H1 (cell line): ENCODE measurements around the gene COL8A2. TPM values are rescaled to one million over a fixed set of nuclear protein-coding genes. Genes with fewer than 3 reads are reported as not detected.

ENCODE experiments used
- CTCF ChIA-PET: fragments of 300-600 bp; sonication (Branson Sonifier 250); formaldehyde crosslinking; loops from one replicate; lab custom pipeline; 2021; ENCODE audit not compliant: partially characterized antibody; lab: Charles Lee
- POLR2A ChIA-PET: fragments of 300-600 bp; sonication (Branson Sonifier 250); formaldehyde crosslinking; loops from one replicate; lab custom pipeline; 2021; ENCODE audit warnings: inconsistent platforms; ENCODE audit not compliant: partially characterized antibody; lab: Charles Lee
- DNase-seq, 2 experiments: peaks; one replicate each; pipeline versions ENCODE4 v3.0.0 to v3.0.0-alpha.2; 2010 to 2022; ENCODE audit warnings: low spot score in 2 of 2, low read depth in 1 of 2, mixed read lengths in 1 of 2
- FAIRE-seq: peaks from 2 replicates; lab custom pipeline; 2011; peaks lifted over from hg19 to GRCh38; lab: Jason Lieb, UNC
- H2AFZ ChIP-seq: 2 replicates; pipeline ENCODE4 v1.8.1; 2012; ENCODE audit warnings: low read length, inconsistent platforms
- H2AK5ac ChIP-seq: 2 replicates; pipeline ENCODE4 v1.6.1; 2013; ENCODE audit warnings: low read depth, low read length
- H2BK120ac ChIP-seq: replicated peaks from 2 replicates; pipeline ENCODE3; 2013; ENCODE audit warnings: low read depth, low read length, inconsistent platforms
- H2BK12ac ChIP-seq: 2 replicates; pipeline ENCODE4 v1.6.1; 2013; ENCODE audit warnings: low read depth, low read length
- H2BK15ac ChIP-seq: 2 replicates; pipeline ENCODE4 v1.6.1; 2013; ENCODE audit warnings: low read length
- H2BK20ac ChIP-seq: 2 replicates; pipeline ENCODE4 v1.6.1; 2013; ENCODE audit warnings: low read length
- H2BK5ac ChIP-seq: 2 replicates; pipeline ENCODE4 v1.6.1; 2013; ENCODE audit warnings: low read depth, low read length
- H3K14ac ChIP-seq: 2 replicates; pipeline ENCODE4 v1.6.1; 2013; ENCODE audit warnings: inconsistent platforms; ENCODE audit not compliant: insufficient read length
- H3K18ac ChIP-seq: 2 replicates; pipeline ENCODE4 v1.6.1; 2013; ENCODE audit warnings: low read length; ENCODE audit errors: extremely low read depth
- H3K23ac ChIP-seq: 2 replicates; pipeline ENCODE4 v1.6.1; 2013; ENCODE audit warnings: inconsistent platforms; ENCODE audit not compliant: insufficient read length
- H3K23me2 ChIP-seq: 2 replicates; pipeline ENCODE4 v1.6.1; 2013; ENCODE audit warnings: low read depth, low read length
- H3K27ac ChIP-seq: 2 replicates; pipeline ENCODE4 v1.6.1; 2011; ENCODE audit warnings: low read depth, low read length, inconsistent platforms
- H3K27me3 ChIP-seq, 4 experiments: replicated peaks in 1 of 4; 1 replicate in 1 of 4; 2 replicates in 3 of 4; pipeline versions ENCODE4 v1.6.1 to v1.8.1; 2011 to 2013; ENCODE audit warnings: low read length in 3 of 4, mild to moderate bottlenecking in 3 of 4, inconsistent platforms in 2 of 4, mixed read lengths in 2 of 4, moderate library complexity in 1 of 4; ENCODE audit not compliant: control insufficient read depth in 3 of 4, insufficient read depth in 3 of 4; ENCODE audit errors: extremely low read depth in 1 of 4
- H3K36me3 ChIP-seq, 4 experiments: 2 replicates each; pipeline versions ENCODE4 v1.6.1 to v1.8.1; 2011 to 2013; ENCODE audit warnings: mild to moderate bottlenecking in 4 of 4, low read length in 3 of 4, moderate library complexity in 2 of 4, control low read depth in 1 of 4, inconsistent platforms in 1 of 4; ENCODE audit not compliant: insufficient read depth in 4 of 4, control insufficient read depth in 2 of 4
- H3K4ac ChIP-seq: replicated peaks from 2 replicates; pipeline ENCODE3; 2013; ENCODE audit warnings: low read length, low read depth, mixed read lengths, inconsistent platforms; ENCODE audit not compliant: insufficient read length
- H3K4me1 ChIP-seq, 4 experiments: replicated peaks in 1 of 4; 1 replicate in 1 of 4; 2 replicates in 3 of 4; pipeline versions ENCODE4 v1.6.1 to v1.8.1; 2011 to 2013; ENCODE audit warnings: low read length in 3 of 4, inconsistent platforms in 2 of 4, mixed read lengths in 1 of 4; ENCODE audit not compliant: insufficient read depth in 4 of 4, control insufficient read depth in 3 of 4
- H3K4me2 ChIP-seq, 2 experiments: 2 replicates each; pipeline versions ENCODE4 v1.6.1 to v1.8.1; 2011 to 2013; ENCODE audit warnings: low read depth in 2 of 2, low read length in 2 of 2, control low read depth in 1 of 2, inconsistent platforms in 1 of 2, mild to moderate bottlenecking in 1 of 2; ENCODE audit not compliant: insufficient read depth in 1 of 2
- H3K4me3 ChIP-seq, 4 experiments: fragments of 200-600, 300-600 bp in 1 of 4; sonication (generic), shearing (Covaris generic), sonication (Bioruptor Twin) in 1 of 4; 2 replicates each; pipeline versions ENCODE4 v1.5.1 to v1.8.1; 2011 to 2016; ENCODE audit warnings: low read length in 4 of 4, low read depth in 3 of 4, control low read depth in 2 of 4, inconsistent platforms in 2 of 4, mild to moderate bottlenecking in 2 of 4, mixed read lengths in 1 of 4, moderate library complexity in 1 of 4; ENCODE audit not compliant: insufficient read depth in 2 of 4; ENCODE audit errors: extremely low read depth in 1 of 4
- H3K56ac ChIP-seq: replicated peaks from 2 replicates; pipeline ENCODE3; 2013; ENCODE audit warnings: low read depth, mild to moderate bottlenecking, mixed read lengths, low read length, inconsistent platforms; ENCODE audit not compliant: insufficient read length
- H3K79me1 ChIP-seq: 2 replicates; pipeline ENCODE4 v1.6.1; 2013; ENCODE audit warnings: low read depth, low read length, control low read depth
- H3K79me2 ChIP-seq, 2 experiments: 2 replicates each; pipeline versions ENCODE4 v1.6.1 to v1.8.1; 2012 to 2013; ENCODE audit warnings: low read length in 2 of 2, mild to moderate bottlenecking in 2 of 2, inconsistent platforms in 1 of 2; ENCODE audit not compliant: insufficient read depth in 2 of 2, control insufficient read depth in 1 of 2
- H3K9ac ChIP-seq, 4 experiments: replicated peaks in 1 of 4; 1 replicate in 1 of 4; 2 replicates in 3 of 4; pipeline versions ENCODE4 v1.6.1 to v1.8.1; 2011 to 2013; ENCODE audit warnings: low read depth in 3 of 4, low read length in 3 of 4, control low read depth in 2 of 4, mild to moderate bottlenecking in 2 of 4, moderate library complexity in 2 of 4, inconsistent platforms in 1 of 4; ENCODE audit errors: extremely low read depth in 1 of 4
- H3K9me3 ChIP-seq, 2 experiments: 2 replicates each; pipeline versions ENCODE4 v1.6.1 to v1.8.1; 2012 to 2013; ENCODE audit warnings: mild to moderate bottlenecking in 2 of 2, moderate library complexity in 2 of 2, control low read depth in 1 of 2, inconsistent platforms in 1 of 2, low read depth in 1 of 2, low read length in 1 of 2, mixed read lengths in 1 of 2; ENCODE audit not compliant: insufficient read depth in 2 of 2
- H4K20me1 ChIP-seq, 2 experiments: replicated peaks in 1 of 2; 2 replicates each; pipeline versions ENCODE3 to v1.8.1; 2011 to 2013; ENCODE audit warnings: inconsistent platforms in 2 of 2, low read length in 2 of 2, mild to moderate bottlenecking in 1 of 2; ENCODE audit not compliant: insufficient read depth in 2 of 2, control insufficient read depth in 1 of 2
- H4K5ac ChIP-seq: 2 replicates; pipeline ENCODE4 v1.6.1; 2013; ENCODE audit warnings: low read length, low read depth, mixed read lengths, inconsistent platforms; ENCODE audit not compliant: insufficient read length
- H4K8ac ChIP-seq: 2 replicates; pipeline ENCODE4 v1.8.0; 2013; ENCODE audit warnings: mild to moderate bottlenecking, moderate library complexity, low read length, inconsistent platforms; ENCODE audit not compliant: insufficient read depth; ENCODE audit errors: extremely low read depth
- H4K91ac ChIP-seq: replicated peaks from 2 replicates; pipeline ENCODE3; 2013; ENCODE audit warnings: low read length, mixed read lengths, inconsistent platforms; ENCODE audit not compliant: insufficient read length
- KDM1A ChIP-seq: fragments of 200-600, 300-600 bp; sonication (generic); IDR thresholded peaks from 2 replicates; pipeline ENCODE4 v1.7.1; 2016; ENCODE audit warnings: mild to moderate bottlenecking, low read length, borderline replicate concordance
- YY1 ChIP-seq: IDR thresholded peaks from 2 replicates; pipeline ENCODE4 v1.6.1; 2011; ENCODE audit warnings: low read depth, mild to moderate bottlenecking, low read length
- WGBS, 2 experiments: shearing (Covaris generic) in 1 of 2; methylation state at CpG; one replicate each; pipeline versions ENCODE4 v1.1.6 to v1.1.7; 2013 to 2015; ENCODE audit warnings: low lambda C conversion rate in 2 of 2, mixed read lengths in 2 of 2, inconsistent platforms in 1 of 2, low coverage in 1 of 2, missing lambda C conversion rate in 1 of 2; ENCODE audit not compliant: insufficient replicate concordance in 2 of 2, insufficient coverage in 1 of 2, insufficient read length in 1 of 2; ENCODE audit errors: extremely low coverage in 1 of 2, missing lambda C conversion rate in 1 of 2; 5-methylcytosine and 5-hydroxymethylcytosine counted together
- polyA plus RNA-seq, 7 experiments: library from polyadenylated mRNA; depleted of rRNA in 3 of 7; stranded (reverse) in 5 of 7; unstranded in 2 of 7; fragments of >200 nt in 5 of 7; fragments of 200-250 nt in 2 of 7; gene quantifications; 1 replicate in 5 of 7; 2 replicates in 1 of 7; 4 replicates in 1 of 7; pipeline versions ENCODE4 v1.2.1 to v1.2.3, GENCODE V29; 2011 to 2013; ENCODE audit warnings: missing spikeins in 2 of 7, mixed read lengths in 2 of 7
- total RNA-seq: library from RNA; stranded (reverse); fragmentation: NEBNext Ultra II Directional; extraction: Animal tissue kit (Norgen Biotek cat#: 25700); gene quantifications from 2 replicates; pipeline ENCODE4 v1.2.1, GENCODE V29; 2021

The COL8A2 gene
- total and polyA plus RNA-seq, 2 of the 8 experiments (the other 6 are each of a cell fraction or from before 2014, with no cell fraction given), result 2.1 to 2.8 TPM

GRCh38 chr1:36118447-36119204 lies 6.4 kb downstream of the COL8A2 start:
- no peak for TF ChIP-seq YY1
- peak; percentile 77 for TF ChIP-seq KDM1A
- Histone ChIP-seq H4K20me1 (no peaks in the 10 kb centered on the region), H3K4me2 (no peak overlapping the region; a peak in 1 of 4 replicates), H3K14ac (no peak overlapping the region), H3K56ac (no peak overlapping the region), H3K79me1 (no peaks in the 10 kb centered on the region), H3K27ac (no peak overlapping the region), H4K91ac (no peak overlapping the region), H3K9ac (no peak overlapping the region), H4K8ac (peak overlapping the region; percentile 48; the same call in 1 of the 2 replicates), H2AK5ac (no peak overlapping the region), H3K4me3 (no peak overlapping the region), H3K23me2 (no peaks in the 10 kb centered on the region), H3K4ac (no peak overlapping the region), H2BK20ac (no peak overlapping the region), H2AFZ (no peak overlapping the region), H3K27me3 (peaks cover 0 to 8% (median 5%) of the 10 kb centered on the region in 4 experiments; a peak in 5 of 7 replicates), H2BK12ac (no peak overlapping the region), H3K4me1 (peaks cover 0 to 10% (median 5%) of the 10 kb centered on the region in 4 experiments; a peak in 5 of 7 replicates), H3K23ac (no peak overlapping the region), H4K5ac (no peak overlapping the region), H3K36me3 (no peaks in the 10 kb centered on the region), H3K9me3 (no peaks in the 10 kb centered on the region), H2BK120ac (no peak overlapping the region), H3K79me2 (no peaks in the 10 kb centered on the region), H2BK15ac (no peak overlapping the region), H3K18ac (no peak overlapping the region), H2BK5ac (no peak overlapping the region)
- ChIA-PET CTCF (interaction anchor here (1.0 to 32.6 kb wide), 8 partner anchors 12 to 97 kb away, joined by 3 to 738 read pairs (median 14); partner anchors contain the start of gene TRAPPC3), POLR2A (interaction anchor here (0.6 to 2.2 kb wide), 6 partner anchors 9 to 333 kb away, joined by 3 to 6 read pairs (median 4); no protein-coding TSS in a partner anchor)
- DNase-seq (no peak), FAIRE-seq (no peak)
- 74% methylated on average over 10 of the region's 10 CpGs; no CpG with 5 or more reads in 1 of the 2 experiments for WGBS, 2 experiments
